Activated CD8-positive, alpha-beta memory T cell treated with anti-CD3 and anti-CD28 coated beads, Interleukin-2, amount 50 U/mL, for 24 hours (primary cell): ENCODE measurements around the gene SUB1.
"Not testable (repeated sequence)": the region's sequence is repeated elsewhere in the genome, so short reads cannot be mapped to it uniquely, and the experiment has no call there.

ENCODE experiments used
- DNase-seq: peaks from one replicate; pipeline ENCODE4 v3.0.0-alpha.2; 2020; ENCODE audit errors: extremely low read depth

SUB1 gene

GRCh38 chr5:32585446-32586275, at the start of gene SUB1:
Gene SUB1 (plus strand): TSS chr5:32585557. CDS start chr5:32588513, 2,956 bp downstream.
- peak; percentile 87 for DNase-seq

GRCh38 chr5:32536246-32536645, 49.1 kb upstream of the SUB1 start:
- DNase-seq: no peak

GRCh38 chr5:32537437-32538029, 47.8 kb upstream of the SUB1 start:
- not testable (repeated sequence) for DNase-seq

- no peak for DNase-seq
Measured at GRCh38 chr5:32538031-32538547, 47.3 kb upstream of the SUB1 start.

- DNase-seq: no peak
Measured at GRCh38 chr5:32539981-32540845, 45.1 kb upstream of the SUB1 start.

- no peak for DNase-seq
Measured at GRCh38 chr5:32541241-32541640, 44.1 kb upstream of the SUB1 start.

- no peak for DNase-seq
Measured at GRCh38 chr5:32542216-32543059, 42.9 kb upstream of the SUB1 start.

- no peak for DNase-seq
Measured at GRCh38 chr5:32543291-32543690, 42.1 kb upstream of the SUB1 start.

- DNase-seq: no peak
Measured at GRCh38 chr5:32545102-32545800, 40.1 kb upstream of the SUB1 start.

GRCh38 chr5:32551194-32551593, 34.2 kb upstream of the SUB1 start:
- DNase-seq: no peak

- DNase-seq: no peak
Measured at GRCh38 chr5:32551865-32552264, 33.5 kb upstream of the SUB1 start.

GRCh38 chr5:32552491-32552890, 32.9 kb upstream of the SUB1 start:
- not testable (repeated sequence) for DNase-seq

GRCh38 chr5:32552936-32553335, 32.4 kb upstream of the SUB1 start:
- no peak for DNase-seq

- not testable (repeated sequence) for DNase-seq
Measured at GRCh38 chr5:32554181-32554780, 31.1 kb upstream of the SUB1 start.

- DNase-seq: not testable (repeated sequence)
Measured at GRCh38 chr5:32556543-32556942, 28.8 kb upstream of the SUB1 start.

- no peak for DNase-seq
Measured at GRCh38 chr5:32559411-32559810, 25.9 kb upstream of the SUB1 start.

GRCh38 chr5:32559921-32560320, 25.4 kb upstream of the SUB1 start:
- DNase-seq: no peak

GRCh38 chr5:32562056-32562455, 23.3 kb upstream of the SUB1 start:
- no peak for DNase-seq

- no peak for DNase-seq
Measured at GRCh38 chr5:32562843-32563242, 22.5 kb upstream of the SUB1 start.

- DNase-seq: no peak
Measured at GRCh38 chr5:32563614-32564013, 21.7 kb upstream of the SUB1 start.
